K562 (cell line): ENCODE results near the gene SS18L1. TPM values are rescaled to one million over a fixed set of nuclear protein-coding genes. Genes with fewer than 3 reads are reported as not detected.
A peak's percentile ranks its signal among the peaks of the same experiment; 100 is the strongest.

Experiments used
- ATAC-seq: fragments of 200-7000 bp; cut with Tn5 transposase; 3 replicates; pipeline ENCODE4 v1.9.1; 2020; ENCODE audit warnings: moderate library complexity
- BruUV-seq: library from RNA; stranded (reverse); fragments of 400-500 nt; replicated peaks from 2 replicates; lab custom pipeline; 2021; lab: Mats Ljungman, UMichigan
- CTCF ChIA-PET: fragments of 300-600 bp; formaldehyde crosslinking; extraction: SDS; loops from one replicate; lab custom pipeline; 2021; ENCODE audit warnings: low intra/inter-chr PET ratio; lab: Yijun Ruan, JAX
- POLR2A ChIA-PET: fragments of 300-600, 350-650 bp; sonication (Branson Sonifier 250); formaldehyde crosslinking; extraction: SDS; loops from one replicate; lab custom pipeline; 2021; ENCODE audit warnings: antibody characterized with exemption, inconsistent platforms; lab: Yijun Ruan, JAX
- DNase-seq, 4 experiments: peaks; one replicate each; pipeline versions ENCODE4 v3.0.0 to v3.0.0-alpha.2; 2011 to 2018; ENCODE audit warnings: low spot score in 3 of 4, mixed read lengths in 3 of 4; ENCODE audit errors: extremely low read depth in 1 of 4
- FAIRE-seq: peaks from 2 replicates; lab custom pipeline; 2011; peaks lifted over from hg19 to GRCh38; lab: Jason Lieb, UNC
- H2AFZ ChIP-seq: 2 replicates; pipeline ENCODE4 v1.6.0; 2011; ENCODE audit warnings: low read depth, low read length, control low read depth, inconsistent platforms
- H3K27ac ChIP-seq: fragments of 200-600 bp; 3 replicates; pipeline ENCODE4 v1.8.0; 2011; ENCODE audit warnings: low read depth, mild to moderate bottlenecking, control low read depth, inconsistent platforms, low read length, moderate library complexity, mixed read lengths; ENCODE audit errors: extremely low read depth
- H3K27me3 ChIP-seq, 2 experiments: fragments of 300-600 bp in 1 of 2; 2 replicates in 1 of 2; 3 replicates in 1 of 2; pipeline versions ENCODE4 v1.6.0 to v1.8.0; 2011; ENCODE audit warnings: inconsistent platforms in 2 of 2, low read length in 2 of 2, mild to moderate bottlenecking in 1 of 2, mixed read lengths in 1 of 2, moderate library complexity in 1 of 2; ENCODE audit not compliant: control insufficient read depth in 2 of 2, insufficient read depth in 2 of 2
- H3K36me3 ChIP-seq: fragments of 300-600 bp; 3 replicates; pipeline ENCODE4 v1.8.0; 2011; ENCODE audit warnings: mild to moderate bottlenecking, low read length, inconsistent platforms; ENCODE audit not compliant: control insufficient read depth, insufficient read depth
- H3K4me1 ChIP-seq, 2 experiments: fragments of 200-600 bp in 1 of 2; replicated peaks in 1 of 2; 2 replicates in 1 of 2; 3 replicates in 1 of 2; pipeline versions ENCODE4 v1.5.1 to v1.8.0; 2011; ENCODE audit warnings: inconsistent platforms in 2 of 2, low read length in 2 of 2, mild to moderate bottlenecking in 1 of 2, mixed read lengths in 1 of 2, moderate library complexity in 1 of 2; ENCODE audit not compliant: control insufficient read depth in 2 of 2, insufficient read depth in 2 of 2
- H3K4me2 ChIP-seq: 2 replicates; pipeline ENCODE4 v1.6.1; 2011; ENCODE audit warnings: low read length, control low read depth, inconsistent platforms, mixed read lengths; ENCODE audit not compliant: insufficient read depth
- H3K4me3 ChIP-seq: fragments of 200-600 bp; sonication (generic), shearing (Covaris generic); 2 replicates; pipeline ENCODE4 v1.5.1; 2016; ENCODE audit warnings: control low read depth, inconsistent platforms
- H3K79me2 ChIP-seq: fragments of 200-600 bp; 3 replicates; pipeline ENCODE4 v1.8.0; 2011; ENCODE audit warnings: low read length, inconsistent platforms; ENCODE audit not compliant: control insufficient read depth, insufficient read depth
- H3K9ac ChIP-seq, 2 experiments: 2 replicates each; pipeline versions ENCODE4 v1.6.0 to v1.6.1; 2011; ENCODE audit warnings: low read depth in 2 of 2, low read length in 2 of 2, control low read depth in 1 of 2, inconsistent platforms in 1 of 2, mild to moderate bottlenecking in 1 of 2, mixed read lengths in 1 of 2; ENCODE audit not compliant: insufficient read depth in 1 of 2
- H3K9me1 ChIP-seq: one replicate; pipeline ENCODE4 v1.6.0; 2011; ENCODE audit warnings: inconsistent platforms, mild to moderate bottlenecking, low read length, moderate library complexity; ENCODE audit not compliant: control insufficient read depth, insufficient read depth
- H3K9me3 ChIP-seq: replicated peaks from 2 replicates; pipeline ENCODE4 v1.5.1; 2011; ENCODE audit warnings: low read depth, low read length, inconsistent platforms; ENCODE audit not compliant: control insufficient read depth, insufficient read depth
- H4K20me1 ChIP-seq: replicated peaks from 2 replicates; pipeline ENCODE4 v1.6.1; 2011; ENCODE audit warnings: low read length, inconsistent platforms, mixed read lengths; ENCODE audit not compliant: control insufficient read depth, insufficient read depth
- ILF3 ChIP-seq: fragments of 450-650 bp; IDR thresholded peaks from 2 replicates; pipeline ENCODE4 v1.6.1; 2018; ENCODE audit warnings: antibody characterized with exemption, mild to moderate bottlenecking, moderate library complexity, borderline replicate concordance
- NUFIP1 ChIP-seq: fragments of 450-650 bp; IDR thresholded peaks from 2 replicates; pipeline ENCODE4 v1.6.1; 2018; ENCODE audit not compliant: partially characterized antibody
- THRAP3 ChIP-seq: fragments of 450-650 bp; IDR thresholded peaks from 2 replicates; pipeline ENCODE4 v1.6.1; 2016; ENCODE audit warnings: mild to moderate bottlenecking, inconsistent platforms, borderline replicate concordance
- ZC3H8 ChIP-seq: fragments of 450-650 bp; IDR thresholded peaks from 2 replicates; pipeline ENCODE4 v1.6.1; 2017
- WGBS: fragments of 100-300 bp; shearing (Covaris generic); methylation state at CpG from one replicate; pipeline ENCODE4 v1.1.6; 2016; ENCODE audit warnings: low coverage, mixed read lengths; ENCODE audit not compliant: insufficient coverage; ENCODE audit errors: missing lambda C conversion rate; 5-methylcytosine and 5-hydroxymethylcytosine counted together
- in situ Hi-C: fragments of 300-500 bp; cut with MboI; formaldehyde crosslinking; loops from 4 replicates; pipeline ENCODE4 v1.15.0; 2018; ENCODE audit warnings: inconsistent platforms, mixed read lengths
- intact Hi-C: fragments of 100-400 bp; cut with micrococcal nuclease; formaldehyde crosslinking; loops from 2 replicates; pipeline ENCODE4 v1.14.2; 2022
- polyA plus RNA-seq, 8 experiments: library from polyadenylated mRNA; depleted of rRNA in 4 of 8; stranded (reverse) in 5 of 8; unstranded in 3 of 8; fragments of >200 nt; fragmentation: Nextera tagmentation in 2 of 8; fragmentation: Illumina TruSeq in 1 of 8; extraction: Ambion mirVana in 2 of 8; extraction: Trizol in 1 of 8; gene quantifications; 2 replicates each; pipeline versions ENCODE4 v1.2.1 to v1.2.3, GENCODE V29; 2011 to 2014; ENCODE audit warnings: inconsistent platforms in 1 of 8, missing spikeins in 1 of 8
- total RNA-seq, 7 experiments: library from RNA; depleted of rRNA in 6 of 7; stranded (reverse); fragments of >200 nt in 6 of 7; fragmentation: Illumina TruSeq in 2 of 7; extraction: Trizol in 2 of 7; gene quantifications; 2 replicates each; pipeline versions ENCODE4 v1.2.1 to v1.2.3, GENCODE V29; 2011 to 2021; ENCODE audit warnings: low replicate concordance in 1 of 7
- TF ChIP-seq, protein P1 (sequence below): fragments of 450-650 bp; formaldehyde crosslinking; IDR thresholded peaks from 2 replicates; pipeline ENCODE4 v1.4.0; 2022; ENCODE audit warnings: mild to moderate bottlenecking, moderate library complexity
- TF ChIP-seq, protein P2 (sequence below): sonication (generic); formaldehyde crosslinking; IDR thresholded peaks from 2 replicates; pipeline ENCODE4 v1.8.1; 2023; ENCODE audit warnings: mild to moderate bottlenecking, missing genetic modification reagents

Gene SS18L1
- total and polyA plus RNA-seq, 9 of the 15 experiments (the other 6 are each of a cell fraction or from before 2014, with no cell fraction given): 2.7 to 28.3 (median 15.1) TPM

DNA sequence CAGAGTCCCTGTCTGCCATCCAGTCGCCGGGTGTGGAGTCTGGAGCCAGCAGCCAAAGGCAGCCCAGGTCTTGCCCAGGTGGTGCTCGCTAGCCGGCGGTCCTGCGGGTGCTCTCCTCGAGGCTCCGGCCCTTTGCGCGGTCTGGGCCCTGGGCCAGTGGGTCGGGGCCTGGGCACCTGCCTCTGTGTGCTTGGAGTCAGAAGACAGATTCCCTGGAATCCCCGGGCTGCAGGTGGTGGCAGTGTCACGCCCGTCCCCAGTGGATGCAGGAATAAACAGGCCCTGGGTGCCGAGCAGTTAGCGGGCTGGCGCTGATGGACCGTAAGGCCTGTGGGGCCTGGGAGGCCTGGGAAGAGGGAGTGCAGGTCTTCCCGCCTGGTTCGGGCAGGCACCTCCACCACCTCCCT, 5.3 kb downstream of the SS18L1 start:
- BruUV-seq: no TSS peak
- Histone ChIP-seq H3K9ac (peak overlapping the region in 1 of 2 experiments; percentile 65; a peak in 1 of 4 replicates), H2AFZ (no peak overlapping the region), H3K79me2 (peaks cover 98% of the 10 kb centered on the region), H3K27ac (no peak overlapping the region), H3K9me1 (peaks cover 7% of the 10 kb centered on the region), H3K9me3 (no peaks in the 10 kb centered on the region), H3K27me3 (no peaks in the 10 kb centered on the region), H3K4me1 (peaks cover 34 to 77% of the 10 kb centered on the region in 2 experiments; a peak in 4 of 5 replicates), H3K4me3 (no peak overlapping the region), H3K36me3 (peaks cover 56% of the 10 kb centered on the region), H3K4me2 (no peak overlapping the region), H4K20me1 (peaks cover 50% of the 10 kb centered on the region)
- ChIA-PET POLR2A (interaction anchor here (0.6 kb wide), 1 partner anchor 120 kb away, joined by 3 read pairs; no protein-coding TSS in a partner anchor), CTCF (no interaction called here)
- 94% methylated on average over 17 of the region's 20 CpGs for WGBS
- in situ Hi-C loops: no loop called here
- ATAC-seq (no peak), DNase-seq (no peak), FAIRE-seq (no peak)
- intact Hi-C loops: loop anchor here (10.0 kb wide), 1 partner anchor 236 kb away; the partner anchor contains the start of gene RPS21
- TF ChIP-seq ZC3H8: no peak
- no peak for TF ChIP-seq THRAP3
- TF ChIP-seq ILF3: no peak
- TF ChIP-seq, protein P1, sequence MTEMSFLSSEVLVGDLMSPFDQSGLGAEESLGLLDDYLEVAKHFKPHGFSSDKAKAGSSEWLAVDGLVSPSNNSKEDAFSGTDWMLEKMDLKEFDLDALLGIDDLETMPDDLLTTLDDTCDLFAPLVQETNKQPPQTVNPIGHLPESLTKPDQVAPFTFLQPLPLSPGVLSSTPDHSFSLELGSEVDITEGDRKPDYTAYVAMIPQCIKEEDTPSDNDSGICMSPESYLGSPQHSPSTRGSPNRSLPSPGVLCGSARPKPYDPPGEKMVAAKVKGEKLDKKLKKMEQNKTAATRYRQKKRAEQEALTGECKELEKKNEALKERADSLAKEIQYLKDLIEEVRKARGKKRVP: no peak
- TF ChIP-seq, protein P2, sequence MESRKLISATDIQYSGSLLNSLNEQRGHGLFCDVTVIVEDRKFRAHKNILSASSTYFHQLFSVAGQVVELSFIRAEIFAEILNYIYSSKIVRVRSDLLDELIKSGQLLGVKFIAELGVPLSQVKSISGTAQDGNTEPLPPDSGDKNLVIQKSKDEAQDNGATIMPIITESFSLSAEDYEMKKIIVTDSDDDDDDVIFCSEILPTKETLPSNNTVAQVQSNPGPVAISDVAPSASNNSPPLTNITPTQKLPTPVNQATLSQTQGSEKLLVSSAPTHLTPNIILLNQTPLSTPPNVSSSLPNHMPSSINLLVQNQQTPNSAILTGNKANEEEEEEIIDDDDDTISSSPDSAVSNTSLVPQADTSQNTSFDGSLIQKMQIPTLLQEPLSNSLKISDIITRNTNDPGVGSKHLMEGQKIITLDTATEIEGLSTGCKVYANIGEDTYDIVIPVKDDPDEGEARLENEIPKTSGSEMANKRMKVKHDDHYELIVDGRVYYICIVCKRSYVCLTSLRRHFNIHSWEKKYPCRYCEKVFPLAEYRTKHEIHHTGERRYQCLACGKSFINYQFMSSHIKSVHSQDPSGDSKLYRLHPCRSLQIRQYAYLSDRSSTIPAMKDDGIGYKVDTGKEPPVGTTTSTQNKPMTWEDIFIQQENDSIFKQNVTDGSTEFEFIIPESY (CRISPR knock-in tag): peak; percentile 81; the same call in 1 of the 2 replicates
- no peak for TF ChIP-seq NUFIP1
